BLaER1 (cell line): ENCODE results near the gene WDR7.

Experiments
- H3K27ac ChIP-seq: shearing (Covaris generic); formaldehyde crosslinking; 2 replicates; pipeline ENCODE4 v1.8.1; 2022
- H3K27me3 ChIP-seq: shearing (Covaris generic); formaldehyde crosslinking; 2 replicates; pipeline ENCODE4 v1.8.1; 2022
- H3K36me3 ChIP-seq: shearing (Covaris generic); formaldehyde crosslinking; 2 replicates; pipeline ENCODE4 v1.8.1; 2022
- H3K4me1 ChIP-seq: shearing (Covaris generic); formaldehyde crosslinking; 2 replicates; pipeline ENCODE4 v1.8.1; 2022
- H3K4me2 ChIP-seq: shearing (Covaris generic); formaldehyde crosslinking; 2 replicates; pipeline ENCODE4 v1.8.1; 2022
- H3K4me3 ChIP-seq: shearing (Covaris generic); formaldehyde crosslinking; 2 replicates; pipeline ENCODE4 v1.8.1; 2022
- H3K9ac ChIP-seq: shearing (Covaris generic); formaldehyde crosslinking; 2 replicates; pipeline ENCODE4 v1.8.1; 2022
- H3K9me3 ChIP-seq: shearing (Covaris generic); formaldehyde crosslinking; 2 replicates; pipeline ENCODE4 v1.8.1; 2022
- H4K20me1 ChIP-seq: shearing (Covaris generic); formaldehyde crosslinking; 2 replicates; pipeline ENCODE4 v1.8.1; 2022
- Cebpa-rat ChIP-seq: shearing (Covaris generic); IDR thresholded peaks from 2 replicates; pipeline ENCODE4 v1.8.1; 2022

Gene WDR7

GRCh38 chr18:56770873-56771272 is 119.7 kb downstream of the WDR7 start:
- H3K4me1 ChIP-seq: no peaks in the 10 kb centered on the region
- no peaks in the 10 kb centered on the region for H3K27me3 ChIP-seq
- H3K9me3 ChIP-seq: no peaks in the 10 kb centered on the region
- H3K36me3 ChIP-seq: no peaks in the 10 kb centered on the region
- no peak overlapping the region for H3K4me3 ChIP-seq
- no peak overlapping the region for H3K9ac ChIP-seq
- H3K27ac ChIP-seq: no peak overlapping the region
- H3K4me2 ChIP-seq: no peak overlapping the region
- no peak for TF ChIP-seq Cebpa-rat
- no peaks in the 10 kb centered on the region for H4K20me1 ChIP-seq

GRCh38 chr18:56775701-56776100 is 124.5 kb downstream of the WDR7 start:
- Histone ChIP-seq H3K36me3 (no peaks in the 10 kb centered on the region), H3K4me3 (no peak overlapping the region)
- no peak for TF ChIP-seq Cebpa-rat

GRCh38 chr18:56787390-56787789 is 136.2 kb downstream of the WDR7 start:
- no peaks in the 10 kb centered on the region for H3K9me3 ChIP-seq
- no peak overlapping the region for H3K4me2 ChIP-seq
- H3K27ac ChIP-seq: no peak overlapping the region
- no peaks in the 10 kb centered on the region for H4K20me1 ChIP-seq
- no peak overlapping the region for H3K4me3 ChIP-seq
- H3K36me3 ChIP-seq: no peaks in the 10 kb centered on the region
- H3K27me3 ChIP-seq: no peaks in the 10 kb centered on the region
- H3K9ac ChIP-seq: no peak overlapping the region
- no peak for TF ChIP-seq Cebpa-rat
- no peaks in the 10 kb centered on the region for H3K4me1 ChIP-seq

More at GRCh38 chr18:56775701-56776100, 124.5 kb downstream of the WDR7 start:
- no peaks in the 10 kb centered on the region for H4K20me1 ChIP-seq
- H3K27me3 ChIP-seq: no peaks in the 10 kb centered on the region
- no peak overlapping the region for H3K27ac ChIP-seq
- no peaks in the 10 kb centered on the region for H3K9me3 ChIP-seq
- H3K9ac ChIP-seq: no peak overlapping the region
- H3K4me1 ChIP-seq: no peaks in the 10 kb centered on the region
- H3K4me2 ChIP-seq: no peak overlapping the region

GRCh38 chr18:56789004-56789888 is 138.1 kb downstream of the WDR7 start:
- no peak overlapping the region for H3K9ac ChIP-seq
- no peak overlapping the region for H3K4me2 ChIP-seq

GRCh38 chr18:56789889-56790180 is 138.7 kb downstream of the WDR7 start:
- Histone ChIP-seq H3K27me3 (no peaks in the 10 kb centered on the region), H3K4me2 (no peak overlapping the region), H3K4me1 (no peaks in the 10 kb centered on the region), H3K27ac (no peak overlapping the region), H3K9ac (no peak overlapping the region), H4K20me1 (no peaks in the 10 kb centered on the region), H3K36me3 (no peaks in the 10 kb centered on the region), H3K4me3 (no peak overlapping the region), H3K9me3 (no peaks in the 10 kb centered on the region)
- no peak for TF ChIP-seq Cebpa-rat

More at GRCh38 chr18:56789004-56789888, 138.1 kb downstream of the WDR7 start:
- H3K4me1 ChIP-seq: no peaks in the 10 kb centered on the region
- H3K27ac ChIP-seq: no peak overlapping the region
- H3K36me3 ChIP-seq: no peaks in the 10 kb centered on the region
- H3K27me3 ChIP-seq: no peaks in the 10 kb centered on the region
- no peaks in the 10 kb centered on the region for H3K9me3 ChIP-seq
- no peak overlapping the region for H3K4me3 ChIP-seq
- H4K20me1 ChIP-seq: no peaks in the 10 kb centered on the region
- TF ChIP-seq Cebpa-rat: no peak

- no peaks in the 10 kb centered on the region for H3K36me3 ChIP-seq
- H3K9ac ChIP-seq: no peak overlapping the region
- TF ChIP-seq Cebpa-rat: no peak
- H3K9me3 ChIP-seq: no peaks in the 10 kb centered on the region
- H3K27me3 ChIP-seq: no peaks in the 10 kb centered on the region
- H3K4me3 ChIP-seq: no peak overlapping the region
- no peak overlapping the region for H3K4me2 ChIP-seq
- no peaks in the 10 kb centered on the region for H4K20me1 ChIP-seq
- H3K4me1 ChIP-seq: no peaks in the 10 kb centered on the region
- H3K27ac ChIP-seq: no peak overlapping the region
Measured at GRCh38 chr18:56795381-56795780, 144.2 kb downstream of the WDR7 start.

- Histone ChIP-seq H3K4me2 (no peak overlapping the region), H3K4me3 (no peak overlapping the region), H3K36me3 (0 out of 2 replicates have a peak, but pooled peaks cover 4% of the 10 kb centered on the region), H3K4me1 (no peaks in the 10 kb centered on the region), H3K27ac (no peak overlapping the region), H4K20me1 (no peaks in the 10 kb centered on the region), H3K9ac (no peak overlapping the region), H3K27me3 (no peaks in the 10 kb centered on the region), H3K9me3 (no peaks in the 10 kb centered on the region)
- no peak for TF ChIP-seq Cebpa-rat
Measured at GRCh38 chr18:56799756-56800155, 148.6 kb downstream of the WDR7 start.

GRCh38 chr18:56803051-56803450 is 151.9 kb downstream of the WDR7 start:
- Histone ChIP-seq H3K9me3 (no peaks in the 10 kb centered on the region), H3K36me3 (0 out of 2 replicates have a peak, but pooled peaks cover 4% of the 10 kb centered on the region), H4K20me1 (no peaks in the 10 kb centered on the region), H3K4me1 (no peaks in the 10 kb centered on the region), H3K27me3 (no peaks in the 10 kb centered on the region), H3K4me2 (no peak overlapping the region), H3K9ac (no peak overlapping the region), H3K27ac (no peak overlapping the region), H3K4me3 (no peak overlapping the region)
- no peak for TF ChIP-seq Cebpa-rat

- H3K4me1 ChIP-seq: no peaks in the 10 kb centered on the region
- H3K27ac ChIP-seq: no peak overlapping the region
- no peak overlapping the region for H3K4me2 ChIP-seq
- TF ChIP-seq Cebpa-rat: no peak
- H3K4me3 ChIP-seq: no peak overlapping the region
- no peaks in the 10 kb centered on the region for H3K27me3 ChIP-seq
- H3K9ac ChIP-seq: no peak overlapping the region
- no peaks in the 10 kb centered on the region for H3K9me3 ChIP-seq
- 0 out of 2 replicates have a peak, but pooled peaks cover 4% of the 10 kb centered on the region for H3K36me3 ChIP-seq
- no peaks in the 10 kb centered on the region for H4K20me1 ChIP-seq
Measured at GRCh38 chr18:56804395-56804794, 153.2 kb downstream of the WDR7 start.

GRCh38 chr18:56807901-56808300 is 156.7 kb downstream of the WDR7 start:
- no peak overlapping the region for H3K4me3 ChIP-seq
- H4K20me1 ChIP-seq: no peaks in the 10 kb centered on the region
- H3K4me2 ChIP-seq: no peak overlapping the region
- H3K27ac ChIP-seq: no peak overlapping the region
- H3K9ac ChIP-seq: no peak overlapping the region
- TF ChIP-seq Cebpa-rat: no peak
- H3K4me1 ChIP-seq: no peaks in the 10 kb centered on the region
- H3K27me3 ChIP-seq: no peaks in the 10 kb centered on the region
- H3K9me3 ChIP-seq: no peaks in the 10 kb centered on the region
- H3K36me3 ChIP-seq: 0 out of 2 replicates have a peak, but pooled peaks cover 4% of the 10 kb centered on the region
